A673 (cell line): ENCODE results near the gene DDB1.

Source experiments
- CTCF ChIP-seq: fragments of 300-800, 200-600 bp; sonication (generic); conservative IDR thresholded peaks from 2 replicates; pipeline ENCODE4 v1.5.1; 2017; ENCODE audit warnings: low read depth, mild to moderate bottlenecking, antibody characterized with exemption, low read length, moderate library complexity, mixed read lengths
- EZH2 ChIP-seq: fragments of 200-600 bp; sonication (generic); IDR thresholded peaks from 2 replicates; pipeline ENCODE4 v1.6.1; 2017; ENCODE audit warnings: borderline replicate concordance, low read depth, mild to moderate bottlenecking, mixed read lengths, antibody characterized with exemption, low read length; ENCODE audit not compliant: poor library complexity, severe bottlenecking

GRCh38 chr11:61370349-61371005 lies 37.6 kb upstream of the DDB1 start:
- TF ChIP-seq CTCF (no peak), EZH2 (no peak)
